ENCODE results near the gene CREB1.
"Not testable (repeated sequence)": the region's sequence is repeated elsewhere in the genome, so short reads cannot be mapped to it uniquely, and the experiment has no call there.

Gene CREB1

GRCh38 chr2:207625014-207625907 lies 95.5 kb downstream of the CREB1 start, which contains the start of gene METTL21A:
TSS of gene METTL21A (minus strand) at chr2:207625394. CDS start at chr2:207624375, 1,019 bp downstream.
- FAIRE-seq (peak; percentile 92), DNase-seq (ENCODE audit: insufficient read length) (peak; percentile 87)
- TF ChIP-seq TAF1 (IDR thresholded peaks at IDR 0.05; ENCODE audit: borderline replicate concordance, low read depth, low read length) (no peak), POLR2AphosphoS5 (IDR thresholded peaks at IDR 0.05; ENCODE audit: low read depth, low read length) (peak; percentile 53; the same call in 1 of the 2 replicates), POLR2A (IDR thresholded peaks at IDR 0.05; ENCODE audit: low read depth, low read length) (peak; percentile 76)

GRCh38 chr2:207629553-207629952 lies 99.8 kb downstream of the CREB1 start:
- FAIRE-seq = no peak

GRCh38 chr2:207630491-207630890 lies 100.7 kb downstream of the CREB1 start:
- FAIRE-seq = no peak
- no peak for DNase-seq (ENCODE audit: insufficient read length)
- TF ChIP-seq POLR2A (IDR thresholded peaks at IDR 0.05; ENCODE audit: low read depth, low read length) = no peak
- TF ChIP-seq POLR2AphosphoS5 (IDR thresholded peaks at IDR 0.05; ENCODE audit: low read depth, low read length) = no peak
- TF ChIP-seq TAF1 (IDR thresholded peaks at IDR 0.05; ENCODE audit: borderline replicate concordance, low read depth, low read length) = no peak

More at GRCh38 chr2:207629553-207629952, 99.8 kb downstream of the CREB1 start:
- TF ChIP-seq TAF1 (IDR thresholded peaks at IDR 0.05; ENCODE audit: borderline replicate concordance, low read depth, low read length) (no peak), POLR2AphosphoS5 (IDR thresholded peaks at IDR 0.05; ENCODE audit: low read depth, low read length) (no peak), POLR2A (IDR thresholded peaks at IDR 0.05; ENCODE audit: low read depth, low read length) (no peak)
- DNase-seq (ENCODE audit: insufficient read length) = no peak

GRCh38 chr2:207632575-207633493 lies 103.1 kb downstream of the CREB1 start:
- DNase-seq (ENCODE audit: insufficient read length) (no peak), FAIRE-seq (no peak)
- TF ChIP-seq POLR2AphosphoS5 (IDR thresholded peaks at IDR 0.05; ENCODE audit: low read depth, low read length) (no peak), TAF1 (IDR thresholded peaks at IDR 0.05; ENCODE audit: borderline replicate concordance, low read depth, low read length) (no peak), POLR2A (IDR thresholded peaks at IDR 0.05; ENCODE audit: low read depth, low read length) (no peak)

- no peak for DNase-seq (ENCODE audit: insufficient read length)
- FAIRE-seq = no peak
- TF ChIP-seq POLR2A (IDR thresholded peaks at IDR 0.05; ENCODE audit: low read depth, low read length) = no peak
- no peak for TF ChIP-seq POLR2AphosphoS5 (IDR thresholded peaks at IDR 0.05; ENCODE audit: low read depth, low read length)
- no peak for TF ChIP-seq TAF1 (IDR thresholded peaks at IDR 0.05; ENCODE audit: borderline replicate concordance, low read depth, low read length)
Observed at GRCh38 chr2:207633686-207634085, 103.9 kb downstream of the CREB1 start.

- FAIRE-seq = no peak
- no peak for TF ChIP-seq POLR2A (IDR thresholded peaks at IDR 0.05; ENCODE audit: low read depth, low read length)
- no peak for TF ChIP-seq POLR2AphosphoS5 (IDR thresholded peaks at IDR 0.05; ENCODE audit: low read depth, low read length)
- no peak for TF ChIP-seq TAF1 (IDR thresholded peaks at IDR 0.05; ENCODE audit: borderline replicate concordance, low read depth, low read length)
- DNase-seq (ENCODE audit: insufficient read length) = no peak
Observed at GRCh38 chr2:207635468-207636200, 105.9 kb downstream of the CREB1 start.

- DNase-seq (ENCODE audit: insufficient read length); FAIRE-seq: not testable (repeated sequence)
Observed at GRCh38 chr2:207639288-207639687, 109.5 kb downstream of the CREB1 start.

- TF ChIP-seq POLR2AphosphoS5 (IDR thresholded peaks at IDR 0.05; ENCODE audit: low read depth, low read length) (no peak), POLR2A (IDR thresholded peaks at IDR 0.05; ENCODE audit: low read depth, low read length) (no peak), TAF1 (IDR thresholded peaks at IDR 0.05; ENCODE audit: borderline replicate concordance, low read depth, low read length) (no peak)
- DNase-seq (ENCODE audit: insufficient read length) (no peak), FAIRE-seq (no peak)
Observed at GRCh38 chr2:207640160-207640559, 110.4 kb downstream of the CREB1 start.

GRCh38 chr2:207640661-207641060 lies 110.9 kb downstream of the CREB1 start:
- no peak for TF ChIP-seq POLR2A (IDR thresholded peaks at IDR 0.05; ENCODE audit: low read depth, low read length)
- no peak for TF ChIP-seq TAF1 (IDR thresholded peaks at IDR 0.05; ENCODE audit: borderline replicate concordance, low read depth, low read length)
- no peak for TF ChIP-seq POLR2AphosphoS5 (IDR thresholded peaks at IDR 0.05; ENCODE audit: low read depth, low read length)
- FAIRE-seq (no peak), DNase-seq (ENCODE audit: insufficient read length) (no peak)

GRCh38 chr2:207643892-207644291 lies 114.1 kb downstream of the CREB1 start:
- TF ChIP-seq POLR2A (IDR thresholded peaks at IDR 0.05; ENCODE audit: low read depth, low read length) (no peak), TAF1 (IDR thresholded peaks at IDR 0.05; ENCODE audit: borderline replicate concordance, low read depth, low read length) (no peak), POLR2AphosphoS5 (IDR thresholded peaks at IDR 0.05; ENCODE audit: low read depth, low read length) (no peak)
- DNase-seq (ENCODE audit: insufficient read length) = no peak
- no peak for FAIRE-seq

GRCh38 chr2:207646582-207646981 lies 116.8 kb downstream of the CREB1 start:
- DNase-seq (ENCODE audit: insufficient read length); FAIRE-seq: not testable (repeated sequence)
